Astrocyte (in vitro differentiated cells and primary cell): ENCODE results near the gene CAPZB.

Experiments used
- CTCF ChIP-seq: IDR thresholded peaks from 2 replicates; pipeline ENCODE4 v1.5.1; 2011; ENCODE audit warnings: low read depth, mild to moderate bottlenecking, inconsistent platforms, low read length, moderate library complexity; ENCODE audit not compliant: insufficient read depth
- EZH2 ChIP-seq: IDR thresholded peaks from 2 replicates; pipeline ENCODE4 v1.6.1; 2012; ENCODE audit warnings: mild to moderate bottlenecking, low read length, inconsistent platforms; ENCODE audit not compliant: insufficient read depth

- no peak for TF ChIP-seq CTCF
- no peak for TF ChIP-seq EZH2
Measured at GRCh38 chr1:19323987-19324664, 161.2 kb downstream of the CAPZB start.
